ENCODE data around the gene RYR1.

Gene RYR1

DNA sequence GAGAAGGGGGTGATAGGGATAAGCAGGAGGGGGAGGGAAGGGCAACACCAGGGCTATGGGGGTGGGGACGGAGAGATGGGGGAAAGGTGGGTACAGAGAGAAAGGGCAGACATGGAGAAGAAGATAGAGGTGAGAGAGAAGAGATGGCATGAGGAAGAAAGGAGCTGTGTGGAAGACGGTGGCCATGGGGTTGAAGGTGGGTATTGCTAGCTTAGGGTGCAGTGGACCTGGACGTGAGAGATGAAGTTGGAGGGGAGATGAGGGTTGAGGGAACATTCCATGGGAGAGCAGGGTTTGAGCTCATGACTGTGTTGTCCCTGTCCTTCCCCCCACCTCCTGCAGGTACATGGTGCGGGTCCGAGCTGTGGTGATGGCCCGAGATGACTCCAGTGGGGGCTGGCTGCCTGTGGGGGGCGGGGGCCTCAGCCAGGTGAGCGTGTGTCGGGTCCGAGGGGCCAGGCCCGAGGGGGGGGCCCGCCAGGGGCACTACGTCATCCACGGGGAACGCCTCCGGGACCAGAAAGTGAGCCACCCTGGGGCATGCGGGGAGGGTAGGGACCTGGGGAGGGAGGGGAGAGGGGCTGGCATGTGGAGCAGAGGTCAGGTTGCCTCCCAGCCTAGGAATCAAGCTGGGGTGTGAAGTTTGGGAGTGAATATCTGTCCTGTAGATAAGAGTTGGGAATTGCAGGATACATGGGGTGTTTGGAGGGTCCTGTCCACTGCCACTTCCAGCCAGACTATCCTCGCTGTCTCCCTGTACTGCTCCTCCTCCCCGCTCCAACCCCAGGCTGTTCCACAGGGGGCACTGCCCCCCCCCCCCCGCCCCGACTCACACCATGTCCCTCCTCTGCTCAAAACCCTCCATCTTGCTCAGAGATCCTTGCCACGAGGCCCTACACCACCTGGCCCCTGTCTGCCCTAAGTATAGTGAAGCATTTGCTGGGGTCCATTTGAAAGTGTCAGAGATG, 43.2 kb upstream of the RYR1 start:
- no peaks in the 10 kb centered on the region for H3K4me1 ChIP-seq (ENCODE audit: control insufficient read depth, insufficient read depth, low read length)
- H3K36me3 ChIP-seq (ENCODE audit: control insufficient read depth, insufficient read depth, low read length): no peaks in the 10 kb centered on the region
- peaks cover 13% of the 10 kb centered on the region for H3K27me3 ChIP-seq (ENCODE audit: control insufficient read depth, insufficient read depth, low read length)
- H3K9ac ChIP-seq (ENCODE audit: low read length): no peak overlapping the region
- H3K4me3 ChIP-seq (ENCODE audit: low read length): no peak overlapping the region
- no peak overlapping the region for H3K27ac ChIP-seq (ENCODE audit: low read depth, low read length)

DNA sequence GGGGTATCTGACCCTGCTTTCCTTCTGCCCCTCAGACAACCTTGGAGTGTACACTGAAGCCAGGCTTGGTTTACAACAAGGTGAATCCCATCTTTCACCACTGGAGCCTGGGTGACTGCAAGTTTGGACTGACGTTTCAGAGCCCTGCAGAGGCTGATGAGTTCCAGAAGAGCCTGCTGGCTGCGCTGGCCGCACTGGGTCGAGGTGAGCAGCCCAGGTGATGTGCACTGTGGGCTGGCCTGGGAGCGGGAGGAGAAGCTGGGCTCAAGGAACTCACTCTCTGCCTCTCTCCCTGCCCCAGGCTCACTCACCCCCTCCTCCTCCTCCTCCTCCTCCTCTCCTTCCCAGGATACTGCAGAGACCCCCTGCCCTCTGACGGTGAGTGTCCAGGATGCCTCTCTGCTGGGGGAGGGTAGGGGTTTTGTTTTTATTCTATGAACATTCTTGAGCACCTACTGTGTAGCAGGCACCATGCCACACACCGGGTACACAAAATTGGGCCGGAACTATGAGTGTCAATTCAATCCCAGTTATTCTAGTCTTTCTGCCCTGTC, 41.5 kb upstream of the RYR1 start:
- no peaks in the 10 kb centered on the region for H3K4me1 ChIP-seq (ENCODE audit: control insufficient read depth, insufficient read depth, low read length)
- H3K36me3 ChIP-seq (ENCODE audit: control insufficient read depth, insufficient read depth, low read length): no peaks in the 10 kb centered on the region
- H3K9ac ChIP-seq (ENCODE audit: low read length): no peak overlapping the region
- H3K4me3 ChIP-seq (ENCODE audit: low read length): no peak overlapping the region
- H3K27me3 ChIP-seq (ENCODE audit: control insufficient read depth, insufficient read depth, low read length): peaks cover 7% of the 10 kb centered on the region
- no peak overlapping the region for H3K27ac ChIP-seq (ENCODE audit: low read depth, low read length)

DNA sequence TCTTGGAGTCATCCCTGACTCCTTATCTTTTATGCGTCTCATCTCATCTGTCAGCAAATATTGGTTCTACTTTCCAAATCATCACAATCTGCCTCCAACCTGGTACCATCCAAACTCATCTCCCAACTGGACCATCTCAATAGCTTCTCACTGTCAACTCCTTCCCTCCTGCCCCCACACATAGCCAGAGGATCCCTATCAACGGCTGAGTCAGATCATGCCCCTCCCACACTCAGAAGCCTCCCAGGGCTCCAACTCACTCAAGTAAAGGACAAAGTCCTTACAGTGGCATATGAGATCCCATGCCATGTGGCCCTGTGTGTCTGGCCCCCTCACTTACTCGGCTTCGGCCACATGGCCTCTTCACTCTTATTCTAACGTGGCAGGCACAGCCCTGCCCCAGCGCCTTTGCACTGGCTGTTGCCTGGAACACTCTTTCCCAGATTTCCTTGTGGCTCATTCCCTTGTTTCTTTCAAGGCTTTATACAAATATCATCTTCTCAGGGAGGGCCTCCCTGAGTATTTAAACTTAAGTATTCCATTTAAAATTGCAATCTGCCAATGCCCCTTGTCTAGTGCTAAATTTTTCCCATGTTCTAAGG, 40.7 kb upstream of the RYR1 start:
- H3K4me1 ChIP-seq (ENCODE audit: control insufficient read depth, insufficient read depth, low read length): no peaks in the 10 kb centered on the region
- no peak overlapping the region for H3K4me3 ChIP-seq (ENCODE audit: low read length)
- H3K9ac ChIP-seq (ENCODE audit: low read length): no peak overlapping the region
- H3K36me3 ChIP-seq (ENCODE audit: control insufficient read depth, insufficient read depth, low read length): no peaks in the 10 kb centered on the region
- H3K27ac ChIP-seq (ENCODE audit: low read depth, low read length): no peak overlapping the region
- H3K27me3 ChIP-seq (ENCODE audit: control insufficient read depth, insufficient read depth, low read length): peaks cover 8% of the 10 kb centered on the region

DNA sequence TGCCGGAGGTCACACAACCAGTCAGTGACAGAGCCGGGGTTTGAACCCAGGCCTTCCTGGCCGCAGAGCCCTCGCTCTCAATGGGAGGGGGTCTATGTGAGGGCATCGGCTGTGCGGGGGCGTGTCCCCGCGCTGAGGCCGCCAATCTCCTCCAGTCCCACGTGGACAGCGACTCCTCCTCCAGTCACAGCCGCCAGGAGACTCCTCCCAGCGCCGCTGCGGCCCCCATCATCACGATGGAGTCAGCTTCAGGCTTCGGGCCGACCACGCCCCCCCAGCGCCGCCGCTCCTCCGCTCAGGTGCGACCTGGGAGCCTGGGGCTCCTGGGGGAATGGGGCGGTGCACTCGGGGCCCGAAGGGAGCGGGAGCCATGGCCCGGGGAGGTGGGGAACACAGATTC, 39.0 kb upstream of the RYR1 start:
- Histone ChIP-seq H3K27ac (ENCODE audit: low read depth, low read length) (no peak overlapping the region), H3K9ac (ENCODE audit: low read length) (no peak overlapping the region), H3K4me1 (ENCODE audit: control insufficient read depth, insufficient read depth, low read length) (no peaks in the 10 kb centered on the region), H3K4me3 (ENCODE audit: low read length) (no peak overlapping the region), H3K36me3 (ENCODE audit: control insufficient read depth, insufficient read depth, low read length) (no peaks in the 10 kb centered on the region), H3K27me3 (ENCODE audit: control insufficient read depth, insufficient read depth, low read length) (peaks cover 2% of the 10 kb centered on the region)

DNA sequence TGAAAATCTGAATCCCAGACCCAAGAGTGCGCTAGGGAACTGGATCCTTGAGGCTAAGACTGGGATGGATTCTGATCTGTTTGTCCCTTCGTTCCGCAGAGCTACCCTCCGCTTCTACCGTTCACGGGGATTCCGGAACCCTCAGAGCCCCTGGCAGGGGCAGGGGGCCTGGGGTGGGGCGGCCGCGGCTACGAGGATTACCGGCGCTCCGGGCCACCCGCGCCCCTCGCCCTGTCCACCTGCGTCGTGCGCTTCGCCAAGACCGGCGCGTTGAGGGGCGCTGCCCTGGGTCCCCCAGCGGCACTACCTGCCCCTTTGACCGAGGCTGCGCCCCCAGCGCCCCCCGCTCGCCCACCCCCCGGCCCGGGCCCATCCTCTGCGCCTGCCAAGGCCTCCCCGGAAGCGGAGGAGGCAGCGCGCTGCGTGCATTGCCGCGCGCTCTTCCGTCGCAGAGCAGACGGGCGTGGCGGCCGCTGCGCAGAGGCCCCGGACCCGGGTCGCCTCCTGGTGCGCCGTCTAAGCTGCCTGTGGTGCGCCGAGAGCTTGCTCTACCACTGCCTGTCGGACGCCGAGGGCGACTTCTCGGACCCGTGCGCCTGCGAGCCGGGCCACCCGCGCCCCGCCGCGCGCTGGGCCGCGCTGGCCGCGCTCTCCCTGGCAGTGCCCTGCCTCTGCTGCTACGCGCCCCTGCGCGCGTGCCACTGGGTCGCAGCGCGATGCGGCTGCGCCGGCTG, 37.9 kb upstream of the RYR1 start:
- no peak overlapping the region for H3K4me3 ChIP-seq (ENCODE audit: low read length)
- H3K4me1 ChIP-seq (ENCODE audit: control insufficient read depth, insufficient read depth, low read length): no peaks in the 10 kb centered on the region
- H3K36me3 ChIP-seq (ENCODE audit: control insufficient read depth, insufficient read depth, low read length): no peaks in the 10 kb centered on the region
- peaks cover 2% of the 10 kb centered on the region for H3K27me3 ChIP-seq (ENCODE audit: control insufficient read depth, insufficient read depth, low read length)
- no peak overlapping the region for H3K27ac ChIP-seq (ENCODE audit: low read depth, low read length)
- H3K9ac ChIP-seq (ENCODE audit: low read length): no peak overlapping the region

DNA sequence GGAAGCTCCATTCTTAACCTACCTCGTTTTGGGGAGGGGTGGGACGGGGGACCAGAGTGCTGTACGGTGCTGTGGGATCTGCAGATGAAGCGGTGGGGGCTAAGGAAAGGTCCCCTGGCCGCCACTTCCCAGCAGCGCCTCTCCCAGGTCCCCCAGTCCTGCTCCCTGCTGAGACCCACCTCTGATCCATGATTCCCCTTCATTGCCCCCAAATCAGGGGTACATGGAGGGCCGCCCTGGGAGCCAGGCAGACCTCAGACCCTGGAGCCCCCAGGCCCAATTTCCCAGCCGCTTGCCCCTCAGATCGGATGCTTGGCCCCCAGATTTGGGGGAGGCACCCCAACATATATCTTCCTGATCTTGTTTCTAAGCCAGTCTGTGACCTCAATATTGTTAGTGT, 34.4 kb upstream of the RYR1 start:
- Histone ChIP-seq H3K4me3 (ENCODE audit: low read length) (no peak overlapping the region), H3K9ac (ENCODE audit: low read length) (no peak overlapping the region), H3K4me1 (ENCODE audit: control insufficient read depth, insufficient read depth, low read length) (no peaks in the 10 kb centered on the region), H3K36me3 (ENCODE audit: control insufficient read depth, insufficient read depth, low read length) (no peaks in the 10 kb centered on the region), H3K27ac (ENCODE audit: low read depth, low read length) (no peak overlapping the region), H3K27me3 (ENCODE audit: control insufficient read depth, insufficient read depth, low read length) (peaks cover 2% of the 10 kb centered on the region)

DNA sequence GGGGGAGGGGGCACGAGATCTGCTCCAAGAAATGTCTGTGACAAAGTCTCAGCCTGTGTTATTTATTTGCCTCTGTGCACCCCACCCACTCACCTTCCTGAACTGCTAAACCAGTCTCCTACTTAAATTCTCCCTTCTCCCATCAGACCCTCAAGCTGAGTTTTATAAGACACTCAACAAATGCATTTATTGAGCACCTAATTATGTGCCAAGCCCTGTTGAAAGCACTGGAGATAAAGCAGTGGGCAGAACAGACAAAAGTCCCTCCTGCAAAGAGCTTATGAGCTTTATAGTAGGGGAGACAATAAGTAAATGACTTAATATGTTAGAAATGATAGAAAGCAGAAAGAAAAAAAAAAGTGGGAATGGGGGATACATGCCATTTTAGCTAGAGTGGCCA, 34.0 kb upstream of the RYR1 start:
- H3K4me3 ChIP-seq (ENCODE audit: low read length): no peak overlapping the region
- no peak overlapping the region for H3K9ac ChIP-seq (ENCODE audit: low read length)
- H3K27me3 ChIP-seq (ENCODE audit: control insufficient read depth, insufficient read depth, low read length): peaks cover 2% of the 10 kb centered on the region
- H3K36me3 ChIP-seq (ENCODE audit: control insufficient read depth, insufficient read depth, low read length): no peaks in the 10 kb centered on the region
- H3K4me1 ChIP-seq (ENCODE audit: control insufficient read depth, insufficient read depth, low read length): no peaks in the 10 kb centered on the region
- no peak overlapping the region for H3K27ac ChIP-seq (ENCODE audit: low read depth, low read length)

DNA sequence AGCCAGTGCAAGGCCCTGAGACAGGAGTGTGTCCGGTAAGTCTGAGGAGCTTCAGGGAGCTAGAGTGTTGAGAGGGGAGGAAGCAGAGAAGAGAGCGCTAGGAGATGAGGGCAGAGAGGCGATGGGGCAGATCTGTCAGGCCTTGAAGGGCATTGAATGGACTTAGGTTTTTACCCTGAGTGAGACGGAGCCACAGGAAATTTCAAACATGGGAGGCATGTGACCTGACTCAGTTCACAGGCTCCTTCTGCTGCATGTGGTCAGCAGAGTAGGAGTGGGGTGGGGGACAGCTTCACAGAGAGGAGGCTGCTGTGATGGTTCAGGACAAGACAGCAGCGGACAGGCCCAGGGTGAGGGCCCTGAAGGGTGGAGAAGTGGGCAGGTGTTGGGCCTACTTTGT, 33.1 kb upstream of the RYR1 start:
- no peaks in the 10 kb centered on the region for H3K4me1 ChIP-seq (ENCODE audit: control insufficient read depth, insufficient read depth, low read length)
- H3K4me3 ChIP-seq (ENCODE audit: low read length): no peak overlapping the region
- no peaks in the 10 kb centered on the region for H3K36me3 ChIP-seq (ENCODE audit: control insufficient read depth, insufficient read depth, low read length)
- H3K9ac ChIP-seq (ENCODE audit: low read length): no peak overlapping the region
- H3K27ac ChIP-seq (ENCODE audit: low read depth, low read length): no peak overlapping the region
- H3K27me3 ChIP-seq (ENCODE audit: control insufficient read depth, insufficient read depth, low read length): peaks cover 2% of the 10 kb centered on the region

DNA sequence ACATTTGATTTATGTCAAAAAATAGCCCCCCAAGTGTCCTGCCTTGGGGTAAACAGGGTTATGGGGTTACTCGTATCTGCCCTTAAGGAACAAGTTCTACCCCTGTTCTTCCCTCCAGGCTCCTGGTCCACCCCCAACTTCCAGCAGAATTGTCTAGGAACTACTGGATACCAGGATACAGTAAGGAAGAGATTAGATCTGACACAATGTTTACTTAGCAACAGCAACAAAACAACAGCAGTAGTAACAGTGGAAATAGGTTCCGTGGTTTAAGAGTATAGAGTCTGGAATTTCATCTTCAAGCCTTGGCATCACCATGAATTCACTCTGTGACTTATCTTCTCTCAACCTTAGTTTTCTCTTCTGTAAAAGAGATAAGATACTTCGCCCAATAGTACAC, 32.3 kb upstream of the RYR1 start:
- H3K27ac ChIP-seq (ENCODE audit: low read depth, low read length): no peak overlapping the region

DNA sequence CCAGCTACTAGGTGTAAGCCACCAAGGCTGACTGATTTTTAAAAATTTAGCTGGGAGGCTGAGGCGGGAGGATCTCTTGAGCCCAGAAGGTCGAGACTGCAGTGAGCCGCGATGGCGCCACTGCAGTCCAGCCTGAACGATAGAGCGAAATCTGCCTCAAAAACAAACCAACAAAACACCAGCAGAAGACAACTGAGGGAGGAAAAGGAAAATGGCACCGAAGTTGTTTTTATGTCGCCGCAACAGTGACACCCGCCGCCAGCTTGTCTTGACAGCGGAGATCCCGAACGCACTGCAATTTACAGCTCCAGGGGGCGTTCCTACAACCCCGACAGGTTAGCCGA, 30.9 kb upstream of the RYR1 start:
- Histone ChIP-seq H3K27ac (ENCODE audit: low read depth, low read length) (no peak overlapping the region), H3K4me1 (ENCODE audit: control insufficient read depth, insufficient read depth, low read length) (no peaks in the 10 kb centered on the region), H3K4me3 (ENCODE audit: low read length) (peak overlapping the region; percentile 67), H3K9ac (ENCODE audit: low read length) (no peak overlapping the region), H3K36me3 (ENCODE audit: control insufficient read depth, insufficient read depth, low read length) (no peaks in the 10 kb centered on the region), H3K27me3 (ENCODE audit: control insufficient read depth, insufficient read depth, low read length) (no peaks in the 10 kb centered on the region)

More for the DNA sequence above, 32.3 kb upstream of the RYR1 start:
- H3K27me3 ChIP-seq (ENCODE audit: control insufficient read depth, insufficient read depth, low read length): peaks cover 2% of the 10 kb centered on the region
- H3K4me1 ChIP-seq (ENCODE audit: control insufficient read depth, insufficient read depth, low read length): no peaks in the 10 kb centered on the region
- H3K4me3 ChIP-seq (ENCODE audit: low read length): no peak overlapping the region
- no peaks in the 10 kb centered on the region for H3K36me3 ChIP-seq (ENCODE audit: control insufficient read depth, insufficient read depth, low read length)
- H3K9ac ChIP-seq (ENCODE audit: low read length): no peak overlapping the region

DNA sequence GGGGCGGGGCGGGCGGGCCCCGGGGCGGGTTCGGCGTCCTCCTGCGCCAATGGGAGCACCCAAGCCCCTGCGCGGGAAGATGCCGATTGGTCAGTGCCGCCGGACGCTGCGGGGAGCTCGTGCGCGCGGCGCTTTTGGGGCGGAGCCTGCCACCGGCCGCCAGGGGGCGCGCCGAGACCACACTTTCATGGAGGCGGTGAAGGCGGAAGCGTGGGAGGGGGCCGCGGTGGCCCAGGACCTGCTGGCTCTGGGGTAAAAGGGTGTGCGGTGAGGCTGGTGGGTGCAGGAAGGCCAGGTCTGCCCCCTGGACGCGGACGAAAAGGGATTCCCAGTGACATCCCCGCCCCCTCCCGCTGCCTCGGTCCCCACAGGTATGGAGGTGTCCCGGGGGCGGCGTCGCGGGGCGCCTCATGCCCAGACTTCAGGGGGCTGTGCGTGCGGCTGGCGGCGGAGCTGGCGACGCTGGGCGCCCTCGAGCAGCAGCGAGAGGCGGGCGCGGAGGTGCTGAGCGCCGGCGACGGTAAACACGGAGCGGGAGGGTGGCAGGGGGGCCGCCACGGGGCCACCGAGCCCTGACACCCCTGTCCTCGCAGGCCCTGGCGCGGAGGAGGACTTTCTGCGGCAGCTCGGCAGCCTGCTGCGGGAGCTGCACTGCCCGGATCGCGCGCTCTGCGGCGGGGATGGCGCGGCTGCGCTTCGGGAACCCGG, 30.4 kb upstream of the RYR1 start, which contains the start of gene FAM98C:
Gene FAM98C (plus strand): TSS at position 127 of the 708 bp plus-strand sequence. CDS start 61 bp downstream, at position 188.
- Histone ChIP-seq H3K4me1 (ENCODE audit: control insufficient read depth, insufficient read depth, low read length) (no peaks in the 10 kb centered on the region), H3K36me3 (ENCODE audit: control insufficient read depth, insufficient read depth, low read length) (no peaks in the 10 kb centered on the region), H3K27ac (ENCODE audit: low read depth, low read length) (peak within 1 kb of the TSS; percentile 40), H3K27me3 (ENCODE audit: control insufficient read depth, insufficient read depth, low read length) (no peaks in the 10 kb centered on the region), H3K9ac (ENCODE audit: low read length) (peak within 1 kb of the TSS; percentile 16), H3K4me3 (ENCODE audit: low read length) (peak within 1 kb of the TSS; percentile 67)

DNA sequence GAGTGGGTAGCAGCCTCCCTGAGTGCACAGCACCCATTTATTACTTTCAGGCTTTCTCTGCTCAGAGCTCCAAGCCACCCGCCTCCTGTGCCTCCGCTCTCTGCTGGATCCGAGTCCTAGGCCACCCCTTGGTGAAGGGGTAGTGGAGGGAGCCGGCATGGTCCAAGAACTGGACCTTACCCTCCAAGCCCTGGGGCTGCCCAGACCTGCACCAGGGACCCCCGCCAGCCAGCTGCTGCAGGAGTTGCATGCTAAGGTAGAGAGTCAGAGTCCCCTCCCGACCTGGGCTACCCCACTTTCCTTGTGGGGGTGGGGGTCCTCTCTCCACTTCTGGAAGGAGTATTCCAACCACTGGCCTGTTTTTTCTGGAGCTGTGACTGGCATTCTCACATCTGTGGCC, 28.6 kb upstream of the RYR1 start:
- no peak overlapping the region for H3K27ac ChIP-seq (ENCODE audit: low read depth, low read length)
- H3K27me3 ChIP-seq (ENCODE audit: control insufficient read depth, insufficient read depth, low read length): no peaks in the 10 kb centered on the region
- H3K36me3 ChIP-seq (ENCODE audit: control insufficient read depth, insufficient read depth, low read length): no peaks in the 10 kb centered on the region
- H3K9ac ChIP-seq (ENCODE audit: low read length): no peak overlapping the region
- H3K4me3 ChIP-seq (ENCODE audit: low read length): no peak overlapping the region
- no peaks in the 10 kb centered on the region for H3K4me1 ChIP-seq (ENCODE audit: control insufficient read depth, insufficient read depth, low read length)

Measured in rectal smooth muscle tissue (tissue), 1 donor.